Sigmoid colon (tissue), 7 donors: ENCODE results near the gene DPPA5. TPM values are rescaled to one million over a fixed set of nuclear protein-coding genes. Genes with fewer than 3 reads are reported as not detected.
A peak's percentile ranks its signal among the peaks of the same experiment; 100 is the strongest.
"Not testable (repeated sequence)": the region's sequence is repeated elsewhere in the genome, so short reads cannot be mapped to it uniquely, and the experiment has no call there.

Source experiments
- DNase-seq: peaks from one replicate; pipeline ENCODE4 v3.0.0-alpha.2; 2019
- H3K27ac ChIP-seq, 4 donors: fragments of 200-600 bp; sonication (generic); one replicate each; pipeline ENCODE4 v1.5.1; 2016 to 2019; ENCODE audit warnings: mild to moderate bottlenecking in 1 of 4
- H3K27me3 ChIP-seq, 3 donors: fragments of 200-600 bp; sonication (generic); one replicate each; pipeline ENCODE4 v1.5.1; 2019; ENCODE audit warnings: mild to moderate bottlenecking in 1 of 3
- H3K36me3 ChIP-seq, 4 donors: fragments of 200-600 bp; sonication (generic); one replicate each; pipeline ENCODE4 v1.5.1; 2016 to 2019
- H3K4me1 ChIP-seq, 4 donors: fragments of 200-600 bp; sonication (generic); one replicate each; pipeline ENCODE4 v1.5.1; 2017 to 2019
- H3K4me3 ChIP-seq, 4 donors: fragments of 200-600 bp; sonication (generic); one replicate each; pipeline ENCODE4 v1.5.1; 2017 to 2019; ENCODE audit warnings: mild to moderate bottlenecking in 2 of 4, moderate library complexity in 1 of 4
- H3K9me3 ChIP-seq, 4 donors: fragments of 200-600 bp in 3 of 4; sonication (generic) in 3 of 4; one replicate each; pipeline versions ENCODE4 v1.5.1 to v1.6.1; 2013 to 2019
- CTCF ChIP-seq, 4 experiments: fragments of 450-650 bp in 3 of 4; fragments of 200-600 bp in 1 of 4; IDR thresholded peaks; one replicate each; pipeline ENCODE4 v1.5.1; 2016 to 2019; ENCODE audit warnings: antibody characterized with exemption in 4 of 4, mild to moderate bottlenecking in 3 of 4, moderate library complexity in 2 of 4
- EP300 ChIP-seq, 4 donors: sonication (generic); formaldehyde crosslinking; IDR thresholded peaks; one replicate each; pipeline ENCODE4 v1.6.1; 2017; ENCODE audit warnings: antibody characterized with exemption in 4 of 4
- POLR2A ChIP-seq, 2 donors: fragments of 450-650 bp; IDR thresholded peaks; one replicate each; pipeline ENCODE4 v1.6.1; 2016; ENCODE audit warnings: antibody characterized with exemption in 2 of 2, mild to moderate bottlenecking in 2 of 2, moderate library complexity in 2 of 2
- POLR2AphosphoS5 ChIP-seq, 4 donors: sonication (generic); formaldehyde crosslinking; IDR thresholded peaks; one replicate each; pipeline ENCODE4 v1.6.1; 2017; ENCODE audit warnings: antibody characterized with exemption in 4 of 4
- whole genome bisulfite sequencing, 2 donors: extraction: QIAGEN DNeasy Blood & Tissue Kit; methylation state at CpG; one replicate each; pipeline ENCODE4 v1.1.7; 2013; 5-methylcytosine and 5-hydroxymethylcytosine counted together
- intact Hi-C: fragments of 100-400 bp; cut with DNase I; formaldehyde crosslinking; loops from one replicate; pipeline ENCODE4 v1.15.1; 2023
- polyA plus RNA-seq, 3 donors: library from polyadenylated mRNA; stranded (reverse); fragments of 200-250 nt; gene quantifications; one replicate each; pipeline ENCODE4 v1.2.3, GENCODE V29; 2013
- total RNA-seq, 4 donors: library from RNA; depleted of rRNA; stranded (reverse); fragments of >200 nt; gene quantifications; one replicate each; pipeline ENCODE4 v1.1.0, GENCODE V29; 2016
- donor health status: healthy with polysubstance abuse.
- donor health status: Bipolar disorder and iron deficiency.
- donor health status: healthy.

The DPPA5 gene
- total and polyA plus RNA-seq, 7 donors = not detected

- WGBS, 2 donors = 34 to 48% methylated on average over 4 of the region's 4 CpGs
- TF ChIP-seq EP300 (IDR thresholded peaks at IDR 0.05) (no peak), CTCF (IDR thresholded peaks at IDR 0.05) (no peak), POLR2A (IDR thresholded peaks at IDR 0.05) (no peak)
- no peaks in the 10 kb centered on the region for H3K36me3 ChIP-seq
- intact Hi-C loops = no loop called here
- H3K9me3 ChIP-seq = no peaks in the 10 kb centered on the region
- H3K27ac ChIP-seq = no peak overlapping the region
- peaks cover 0 to 11% (median 2%) of the 10 kb centered on the region in 4 donors for H3K4me1 ChIP-seq
- H3K27me3 ChIP-seq = no peaks in the 10 kb centered on the region
- no peak for DNase-seq
- H3K4me3 ChIP-seq = peak overlapping the region; percentile 9 to 53 (median 44)
Measured at GRCh38 chr6:73388433-73388799, 34.3 kb upstream of the DPPA5 start.

- Histone ChIP-seq H3K4me3 (no peak overlapping the region), H3K9me3 (no peaks in the 10 kb centered on the region), H3K4me1 (no peaks in the 10 kb centered on the region), H3K27ac (no peak overlapping the region), H3K27me3 (no peaks in the 10 kb centered on the region), H3K36me3 (no peaks in the 10 kb centered on the region)
- WGBS, 2 donors = 81 to 91% methylated on average over 6 of the region's 6 CpGs
- no peak for DNase-seq
- intact Hi-C loops = no loop called here
- no peak for TF ChIP-seq EP300 (IDR thresholded peaks at IDR 0.05)
- TF ChIP-seq CTCF (IDR thresholded peaks at IDR 0.05) = no peak
- no peak for TF ChIP-seq POLR2AphosphoS5 (IDR thresholded peaks at IDR 0.05)
- no peak for TF ChIP-seq POLR2A (IDR thresholded peaks at IDR 0.05)
Measured at GRCh38 chr6:73382462-73383113, 28.5 kb upstream of the DPPA5 start.

- intact Hi-C loops, H3K27ac ChIP-seq, H3K36me3 ChIP-seq, H3K4me1 ChIP-seq, H3K27me3 ChIP-seq, H3K9me3 ChIP-seq, H3K4me3 ChIP-seq, DNase-seq: not testable (repeated sequence)
- 93 to 96% methylated on average over 10 of the region's 10 CpGs for WGBS, 2 donors
Measured at GRCh38 chr6:73381531-73381930, 27.5 kb upstream of the DPPA5 start.

GRCh38 chr6:73377225-73377624, 23.1 kb upstream of the DPPA5 start:
- intact Hi-C loops = no loop called here
- no peak for TF ChIP-seq CTCF (IDR thresholded peaks at IDR 0.05)
- TF ChIP-seq EP300 (IDR thresholded peaks at IDR 0.05) = no peak
- TF ChIP-seq POLR2AphosphoS5 (IDR thresholded peaks at IDR 0.05) = no peak
- TF ChIP-seq POLR2A (IDR thresholded peaks at IDR 0.05) = no peak
- DNase-seq = no peak

GRCh38 chr6:73375216-73375615, 21.1 kb upstream of the DPPA5 start:
- WGBS, 2 donors = 68 to 78% methylated on average over 1 of the region's 1 CpG

More at GRCh38 chr6:73377225-73377624, 23.1 kb upstream of the DPPA5 start:
- Histone ChIP-seq H3K27ac (no peak overlapping the region), H3K4me1 (no peaks in the 10 kb centered on the region), H3K4me3 (no peak overlapping the region), H3K27me3 (no peaks in the 10 kb centered on the region), H3K36me3 (no peaks in the 10 kb centered on the region), H3K9me3 (peaks cover 0 to 4% (median 1%) of the 10 kb centered on the region in 4 donors)
- 25 to 48% methylated on average over 3 of the region's 3 CpGs for WGBS, 2 donors

More at GRCh38 chr6:73375216-73375615, 21.1 kb upstream of the DPPA5 start:
- DNase-seq = no peak
- no peaks in the 10 kb centered on the region for H3K36me3 ChIP-seq
- H3K9me3 ChIP-seq = peaks cover 0 to 6% (median 5%) of the 10 kb centered on the region in 4 donors
- no peak overlapping the region for H3K27ac ChIP-seq
- TF ChIP-seq EP300 (IDR thresholded peaks at IDR 0.05) = no peak
- TF ChIP-seq POLR2A (IDR thresholded peaks at IDR 0.05) = no peak
- no peak for TF ChIP-seq POLR2AphosphoS5 (IDR thresholded peaks at IDR 0.05)
- TF ChIP-seq CTCF (IDR thresholded peaks at IDR 0.05) = no peak
- H3K27me3 ChIP-seq = no peaks in the 10 kb centered on the region
- H3K4me1 ChIP-seq = no peaks in the 10 kb centered on the region
- intact Hi-C loops = no loop called here
- H3K4me3 ChIP-seq = no peak overlapping the region
